ENCODE measurements around the gene TMCC2.

TMCC2 gene

DNA sequence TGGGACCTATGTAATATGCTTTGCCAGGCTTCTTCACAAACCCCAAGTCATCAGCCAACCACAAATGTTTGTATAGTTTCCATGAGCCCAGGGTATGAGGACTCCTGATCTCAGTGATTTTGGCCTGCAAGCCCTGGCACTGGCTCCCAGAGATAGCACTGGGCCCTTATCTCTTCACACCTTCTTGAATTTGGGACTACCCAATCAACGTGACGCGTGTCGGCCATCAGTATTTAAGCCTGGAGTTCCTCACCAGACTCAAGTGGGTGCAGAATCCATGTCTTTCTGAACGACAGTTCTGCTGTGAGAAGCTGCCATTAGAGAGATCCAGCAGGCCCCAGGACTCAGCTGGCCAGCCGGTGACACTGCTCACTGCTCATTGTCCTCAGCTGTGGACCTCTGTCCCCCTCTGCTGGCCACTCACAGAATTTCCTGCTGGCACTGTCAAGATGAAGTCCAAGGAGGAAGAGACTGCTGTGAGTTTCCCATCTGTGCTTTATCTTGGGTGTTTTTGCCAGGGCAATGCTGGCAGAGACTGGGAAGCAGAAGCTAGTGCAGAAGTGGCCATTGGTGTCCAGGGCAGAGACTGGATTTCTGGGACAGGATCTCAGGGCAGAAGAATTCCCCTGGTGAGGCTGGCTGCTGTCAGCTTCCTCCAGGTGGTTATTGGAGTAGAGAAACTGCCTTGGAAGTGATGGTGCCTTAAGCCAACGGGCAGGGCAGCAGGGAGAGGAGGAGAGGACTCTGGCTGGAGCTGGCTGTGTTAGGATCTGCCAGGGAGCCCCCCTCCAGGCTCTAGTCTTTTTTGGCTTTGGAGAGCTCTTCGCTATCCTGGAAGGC lies 28.4 kb downstream of the TMCC2 start:
- TF ChIP-seq, protein P1, sequence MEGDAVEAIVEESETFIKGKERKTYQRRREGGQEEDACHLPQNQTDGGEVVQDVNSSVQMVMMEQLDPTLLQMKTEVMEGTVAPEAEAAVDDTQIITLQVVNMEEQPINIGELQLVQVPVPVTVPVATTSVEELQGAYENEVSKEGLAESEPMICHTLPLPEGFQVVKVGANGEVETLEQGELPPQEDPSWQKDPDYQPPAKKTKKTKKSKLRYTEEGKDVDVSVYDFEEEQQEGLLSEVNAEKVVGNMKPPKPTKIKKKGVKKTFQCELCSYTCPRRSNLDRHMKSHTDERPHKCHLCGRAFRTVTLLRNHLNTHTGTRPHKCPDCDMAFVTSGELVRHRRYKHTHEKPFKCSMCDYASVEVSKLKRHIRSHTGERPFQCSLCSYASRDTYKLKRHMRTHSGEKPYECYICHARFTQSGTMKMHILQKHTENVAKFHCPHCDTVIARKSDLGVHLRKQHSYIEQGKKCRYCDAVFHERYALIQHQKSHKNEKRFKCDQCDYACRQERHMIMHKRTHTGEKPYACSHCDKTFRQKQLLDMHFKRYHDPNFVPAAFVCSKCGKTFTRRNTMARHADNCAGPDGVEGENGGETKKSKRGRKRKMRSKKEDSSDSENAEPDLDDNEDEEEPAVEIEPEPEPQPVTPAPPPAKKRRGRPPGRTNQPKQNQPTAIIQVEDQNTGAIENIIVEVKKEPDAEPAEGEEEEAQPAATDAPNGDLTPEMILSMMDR (IDR thresholded peaks at IDR 0.05; ENCODE audit: insufficient read depth, low read length, poor library complexity, severe bottlenecking): peak; percentile 91
- H3K27me3 ChIP-seq (replicated peaks; ENCODE audit: control insufficient read depth, insufficient read depth, low read length): no peaks in the 10 kb centered on the region; the same call in 1 of the 2 replicates
- DNase-seq (ENCODE audit: extremely low read depth, insufficient read length): peak; percentile 55

DNA sequence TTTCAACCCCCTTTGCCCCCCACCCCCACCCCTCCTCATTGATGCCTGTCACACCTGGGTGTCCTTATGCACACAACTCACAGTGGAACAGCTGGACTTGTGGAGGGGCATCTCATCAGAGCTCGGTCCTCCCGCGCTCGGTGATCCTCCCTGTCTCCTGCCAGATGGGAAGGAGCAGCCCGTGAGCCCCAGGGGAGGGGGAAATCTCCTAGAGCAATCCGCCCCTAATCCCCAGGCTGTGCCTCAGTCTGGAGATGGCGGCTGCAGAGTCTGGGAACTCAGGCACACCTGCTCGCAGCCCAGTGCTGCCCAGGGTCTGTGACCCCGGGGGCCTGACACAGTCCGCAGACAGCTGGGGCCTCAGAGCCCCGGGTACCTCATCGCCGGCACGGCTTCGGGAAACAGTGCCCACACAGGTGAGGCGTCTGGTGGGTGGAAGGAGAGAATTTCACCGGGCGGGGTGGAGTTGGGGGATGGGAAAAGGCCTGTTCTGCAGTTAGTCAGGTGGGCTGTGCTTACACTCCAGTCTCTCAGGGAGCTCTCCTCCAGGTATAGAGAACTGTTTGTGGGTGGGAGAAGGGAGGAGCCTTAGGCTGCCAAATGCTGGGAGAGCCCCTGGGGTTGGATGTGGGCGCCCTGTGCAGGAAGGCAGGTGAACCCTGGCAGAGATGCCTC lies 29.3 kb downstream of the TMCC2 start:
- TF ChIP-seq, protein P1 (IDR thresholded peaks at IDR 0.05; ENCODE audit: insufficient read depth, low read length, poor library complexity, severe bottlenecking): no peak
- H3K4me3 ChIP-seq (replicated peaks; ENCODE audit: low read depth, low read length): no peak overlapping the region
- no peaks in the 10 kb centered on the region; the same call in 1 of the 2 replicates for H3K27me3 ChIP-seq (replicated peaks; ENCODE audit: control insufficient read depth, insufficient read depth, low read length)
- DNase-seq (ENCODE audit: extremely low read depth, insufficient read length): no peak
- H3K36me3 ChIP-seq (ENCODE audit: control insufficient read depth, insufficient read depth, low read length): no peaks in the 10 kb centered on the region

More for the DNA sequence above, 28.4 kb downstream of the TMCC2 start:
- H3K4me3 ChIP-seq (replicated peaks; ENCODE audit: low read depth, low read length): no peak overlapping the region
- H3K36me3 ChIP-seq (ENCODE audit: control insufficient read depth, insufficient read depth, low read length): no peaks in the 10 kb centered on the region

DNA sequence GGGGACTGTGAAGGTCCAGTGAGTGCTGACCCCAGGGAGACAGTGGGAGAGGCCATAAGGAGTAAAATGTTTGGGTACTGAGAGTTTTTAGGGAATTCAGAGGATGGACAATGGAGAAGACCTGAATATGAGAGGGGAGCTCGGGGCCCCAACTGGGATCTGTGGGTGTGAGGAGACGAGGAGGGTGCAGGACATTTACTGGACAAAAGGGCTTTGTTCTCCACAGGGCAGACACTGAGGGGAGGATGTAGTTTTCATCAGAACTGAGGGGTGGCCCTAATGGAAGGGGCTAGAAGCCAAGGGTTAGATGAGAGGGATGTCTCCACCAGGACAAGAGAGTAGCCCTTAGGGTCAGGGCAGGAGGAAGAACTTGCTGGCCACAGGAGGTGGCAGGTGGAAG lies 30.0 kb downstream of the TMCC2 start:
- H3K4me3 ChIP-seq (replicated peaks; ENCODE audit: low read depth, low read length): no peak overlapping the region
- no peaks in the 10 kb centered on the region for H3K36me3 ChIP-seq (ENCODE audit: control insufficient read depth, insufficient read depth, low read length)
- no peak for DNase-seq (ENCODE audit: extremely low read depth, insufficient read length)
- H3K27me3 ChIP-seq (replicated peaks; ENCODE audit: control insufficient read depth, insufficient read depth, low read length): no peaks in the 10 kb centered on the region; the same call in 1 of the 2 replicates
- TF ChIP-seq, protein P1 (IDR thresholded peaks at IDR 0.05; ENCODE audit: insufficient read depth, low read length, poor library complexity, severe bottlenecking): no peak

DNA sequence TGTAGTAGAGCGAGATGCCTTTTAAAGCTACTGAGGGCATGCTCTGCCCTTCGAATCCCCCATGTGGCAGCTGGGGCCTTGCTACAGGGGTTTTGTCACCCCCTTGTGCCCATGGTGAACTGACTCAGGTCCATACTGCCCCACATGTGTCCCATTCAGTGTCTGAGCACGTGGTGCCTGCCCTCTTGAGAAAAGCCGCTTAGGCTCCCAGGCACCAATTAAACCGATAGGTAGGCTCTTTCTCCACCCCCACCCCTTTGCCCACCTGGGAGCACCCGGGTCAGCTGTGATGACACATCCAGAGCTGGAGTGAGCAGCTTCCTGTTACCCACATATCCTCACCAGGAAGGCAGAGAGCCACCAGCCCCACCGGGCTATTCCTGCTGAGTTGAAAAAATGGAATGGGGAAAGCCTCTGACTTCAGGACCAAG lies 30.5 kb downstream of the TMCC2 start:
- H3K36me3 ChIP-seq (ENCODE audit: control insufficient read depth, insufficient read depth, low read length): no peaks in the 10 kb centered on the region
- H3K4me3 ChIP-seq (replicated peaks; ENCODE audit: low read depth, low read length): no peak overlapping the region
- TF ChIP-seq, protein P1 (IDR thresholded peaks at IDR 0.05; ENCODE audit: insufficient read depth, low read length, poor library complexity, severe bottlenecking): no peak
- no peak for DNase-seq (ENCODE audit: extremely low read depth, insufficient read length)
- H3K27me3 ChIP-seq (replicated peaks; ENCODE audit: control insufficient read depth, insufficient read depth, low read length): no peaks in the 10 kb centered on the region; the same call in none of the 2 replicates

DNA sequence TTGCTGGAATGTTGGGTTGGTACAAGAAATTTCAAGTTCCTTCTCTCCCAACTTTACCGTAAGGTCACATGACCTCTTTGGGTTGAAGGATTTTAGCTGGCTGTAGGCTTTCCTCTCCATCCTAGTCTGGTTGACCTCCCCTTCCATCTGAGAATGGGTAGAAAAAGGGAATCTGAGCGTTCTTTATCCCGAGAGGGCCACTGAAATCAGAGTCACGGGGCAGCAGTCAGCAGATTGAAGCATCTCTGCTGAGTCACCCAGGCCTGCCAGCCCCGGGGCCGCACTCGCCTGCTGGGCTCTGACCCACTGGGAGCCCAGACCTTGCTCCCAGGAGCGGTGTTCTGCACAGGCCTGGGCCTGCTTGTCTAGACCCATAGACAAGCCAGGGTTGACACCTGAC lies 31.0 kb downstream of the TMCC2 start:
- H3K36me3 ChIP-seq (ENCODE audit: control insufficient read depth, insufficient read depth, low read length): no peaks in the 10 kb centered on the region
- TF ChIP-seq, protein P1 (IDR thresholded peaks at IDR 0.05; ENCODE audit: insufficient read depth, low read length, poor library complexity, severe bottlenecking): no peak
- H3K4me3 ChIP-seq (replicated peaks; ENCODE audit: low read depth, low read length): no peak overlapping the region
- no peaks in the 10 kb centered on the region; the same call in none of the 2 replicates for H3K27me3 ChIP-seq (replicated peaks; ENCODE audit: control insufficient read depth, insufficient read depth, low read length)
- DNase-seq (ENCODE audit: extremely low read depth, insufficient read length): no peak

All from GM06990 (cell line).